GM23338 (cell line): Measurements from ENCODE around the gene HACD3. TPM values are rescaled to one million over a fixed set of nuclear protein-coding genes. Genes with fewer than 3 reads are reported as not detected.

Experiments
- ATAC-seq: fragments of 200-7000 bp; cut with Tn5 transposase; 3 replicates; pipeline ENCODE4 v1.9.1; 2020
- DNase-seq: peaks from one replicate; pipeline ENCODE4 v3.0.0-alpha.2; 2015; ENCODE audit warnings: low spot score
- H2AFZ ChIP-seq: fragments of 200-600 bp; sonication (generic); 2 replicates; pipeline ENCODE4 v1.8.0; 2016; ENCODE audit warnings: antibody characterized with exemption, mild to moderate bottlenecking, moderate library complexity
- H3F3A ChIP-seq: fragments of 200-600 bp; sonication (generic); replicated peaks from 2 replicates; pipeline ENCODE4 v1.8.0; 2017; ENCODE audit warnings: antibody characterized with exemption, mixed run types, low read depth
- H3K27ac ChIP-seq: fragments of 200-600 bp; sonication (generic); 2 replicates; pipeline ENCODE4 v1.6.1; 2016; ENCODE audit warnings: low read depth
- H3K27me3 ChIP-seq: fragments of 200-600 bp; sonication (generic); 2 replicates; pipeline ENCODE4 v1.8.0; 2016; ENCODE audit warnings: mild to moderate bottlenecking, mixed run types, moderate library complexity; ENCODE audit not compliant: insufficient read depth
- H3K36me3 ChIP-seq: fragments of 200-600 bp; sonication (generic); 2 replicates; pipeline ENCODE4 v1.8.0; 2016; ENCODE audit warnings: mild to moderate bottlenecking; ENCODE audit not compliant: insufficient read depth
- H3K4me1 ChIP-seq: fragments of 200-600 bp; sonication (generic); 2 replicates; pipeline ENCODE4 v1.8.0; 2016; ENCODE audit warnings: mild to moderate bottlenecking, moderate library complexity; ENCODE audit not compliant: insufficient read depth
- H3K4me2 ChIP-seq: fragments of 200-600 bp; sonication (generic); 2 replicates; pipeline ENCODE4 v1.7.1; 2017; ENCODE audit warnings: mixed run types
- H3K4me3 ChIP-seq: fragments of 200-600 bp; sonication (generic); 2 replicates; pipeline ENCODE4 v1.6.1; 2016; ENCODE audit warnings: mixed run types
- H3K79me2 ChIP-seq: fragments of 200-600 bp; sonication (generic); replicated peaks from 2 replicates; pipeline ENCODE4 v1.8.0; 2017; ENCODE audit warnings: mild to moderate bottlenecking; ENCODE audit not compliant: insufficient read depth
- H3K9me2 ChIP-seq: fragments of 200-600 bp; sonication (generic); 2 replicates; pipeline ENCODE4 v1.8.0; 2017; ENCODE audit not compliant: insufficient read depth
- H4K20me1 ChIP-seq: fragments of 200-600 bp; sonication (generic); replicated peaks from 2 replicates; pipeline ENCODE4 v1.8.0; 2017; ENCODE audit warnings: mild to moderate bottlenecking; ENCODE audit not compliant: insufficient read depth
- H3K27ac Mint-ChIP-seq: 2 replicates; pipeline ENCODE4 v1.8.0; 2020; ENCODE audit warnings: inconsistent platforms, mild to moderate bottlenecking, moderate library complexity, mixed read lengths
- H3K27me3 Mint-ChIP-seq: 3 replicates; pipeline ENCODE4 v1.8.0; 2022; ENCODE audit warnings: low read depth, mild to moderate bottlenecking, moderate library complexity, mixed read lengths, inconsistent platforms; ENCODE audit not compliant: insufficient read depth, poor library complexity
- H3K36me3 Mint-ChIP-seq: 3 replicates; pipeline ENCODE4 v1.8.0; 2021; ENCODE audit warnings: low read depth, mild to moderate bottlenecking, inconsistent platforms, moderate library complexity, mixed read lengths
- H3K4me1 Mint-ChIP-seq: 3 replicates; pipeline ENCODE4 v1.8.0; 2020; ENCODE audit warnings: mild to moderate bottlenecking, inconsistent platforms, mixed read lengths
- H3K4me3 Mint-ChIP-seq: 3 replicates; pipeline ENCODE4 v1.8.0; 2021; ENCODE audit warnings: moderate library complexity, mild to moderate bottlenecking, inconsistent platforms, mixed read lengths
- H3K9me3 Mint-ChIP-seq: 3 replicates; pipeline ENCODE4 v1.8.0; 2020; ENCODE audit warnings: moderate library complexity, mild to moderate bottlenecking, inconsistent platforms, mixed read lengths
- CREB1 ChIP-seq: fragments of 250-450 bp; sonication (Bioruptor Pico); IDR thresholded peaks from 2 replicates; pipeline ENCODE4 v1.5.0; 2020; ENCODE audit warnings: low read depth, mild to moderate bottlenecking, moderate library complexity
- CTCF ChIP-seq, 2 experiments: fragments of 200-600 bp in 1 of 2; sonication (generic) in 1 of 2; conservative IDR thresholded peaks; 2 replicates each; pipeline versions ENCODE4 v1.5.1 to v1.6.1; 2016 to 2017; ENCODE audit warnings: antibody characterized with exemption in 2 of 2, low read depth in 2 of 2, mild to moderate bottlenecking in 2 of 2, moderate library complexity in 1 of 2
- ETS1 ChIP-seq: IDR thresholded peaks from 2 replicates; pipeline ENCODE4 v1.6.1; 2016; ENCODE audit warnings: antibody characterized with exemption
- EZH2 ChIP-seq: fragments of 200-600 bp; sonication (generic); IDR thresholded peaks from one replicate; pipeline ENCODE4 v1.8.0; 2017; ENCODE audit warnings: antibody characterized with exemption, mild to moderate bottlenecking, low read depth; ENCODE audit not compliant: unreplicated experiment
- EZH2phosphoT487 ChIP-seq: fragments of 200-600 bp; sonication (generic); IDR thresholded peaks from one replicate; pipeline ENCODE4 v1.8.1; 2018; ENCODE audit warnings: antibody characterized with exemption; ENCODE audit not compliant: unreplicated experiment
- NANOG ChIP-seq: IDR thresholded peaks from 2 replicates; pipeline ENCODE4 v1.6.1; 2016; ENCODE audit warnings: antibody characterized with exemption, borderline replicate concordance
- POLR2AphosphoS5 ChIP-seq: IDR thresholded peaks from 2 replicates; pipeline ENCODE4 v1.6.1; 2016; ENCODE audit warnings: antibody characterized with exemption, low read depth
- STAT1 ChIP-seq: IDR thresholded peaks from one replicate; pipeline ENCODE4 v1.6.1; 2016; ENCODE audit warnings: antibody characterized with exemption; ENCODE audit not compliant: unreplicated experiment
- ZNF114 ChIP-seq: fragments of 250-450 bp; sonication (Bioruptor Pico); IDR thresholded peaks from 2 replicates; pipeline ENCODE4 v1.5.0; 2020; ENCODE audit warnings: mild to moderate bottlenecking, moderate library complexity
- ZNF331 ChIP-seq: fragments of 250-450 bp; sonication (Bioruptor Pico); IDR thresholded peaks from 2 replicates; pipeline ENCODE4 v1.5.0; 2020; ENCODE audit warnings: low read depth, mild to moderate bottlenecking, moderate library complexity
- ZNF462 ChIP-seq: fragments of 250-450 bp; sonication (Bioruptor Pico); IDR thresholded peaks from 2 replicates; pipeline ENCODE4 v1.5.0; 2020; ENCODE audit warnings: mild to moderate bottlenecking, moderate library complexity
- long read RNA-seq: library from polyadenylated mRNA; unstranded; transcript quantifications from one replicate; pipeline ENCODE4 v2.0.0, GENCODE V29; 2020; ENCODE audit not compliant: unreplicated experiment
- polyA plus RNA-seq: library from polyadenylated mRNA; unstranded; fragments of >200 nt; fragmentation: Nextera tagmentation; extraction: Ambion mirVana; gene quantifications from 2 replicates; pipeline ENCODE4 v1.2.1, GENCODE V29; 2016
- total RNA-seq: library from RNA; depleted of rRNA; stranded (reverse); fragments of >200 nt; shearing (Covaris generic); gene quantifications from 2 replicates; pipeline ENCODE4 v1.2.3, GENCODE V29; 2014; rRNA removed

Gene HACD3
- total RNA-seq: 128 and 131 TPM in 2 replicates
- 115 and 123 TPM in 2 replicates for polyA plus RNA-seq
- long read RNA-seq, transcript HACD3-201 (11 exons, 3,228 nt): major isoform, 177 of 200 reads
- long read RNA-seq, partial matches to known transcripts: 6 of 200 reads
- long read RNA-seq, other reads (novel, unspliced or antisense): 15 of 200 reads

- Histone ChIP-seq H3F3A (peaks cover 12% of the 10 kb centered on the region), H2AFZ (peak within 1 kb of the TSS; percentile 94), H3K4me2 (peak within 1 kb of the TSS; percentile 92), H3K4me3 (peak within 1 kb of the TSS; percentile 90), H3K79me2 (peaks cover 45% of the 10 kb centered on the region), H3K4me1 (peaks cover 28% of the 10 kb centered on the region), H4K20me1 (peaks cover 39% of the 10 kb centered on the region), H3K36me3 (no peaks in the 10 kb centered on the region), H3K9me2 (no peaks in the 10 kb centered on the region), H3K27ac (peak within 1 kb of the TSS; percentile 86; the same call in 1 of the 2 replicates), H3K27me3 (no peaks in the 10 kb centered on the region)
- H3K27me3 Mint-ChIP-seq: peaks cover 10% of the 10 kb centered on the region
- H3K9me3 Mint-ChIP-seq: no peaks in the 10 kb centered on the region; the same call in 2 of the 3 replicates
- no peaks in the 10 kb centered on the region for H3K36me3 Mint-ChIP-seq
- DNase-seq (peak; percentile 92), ATAC-seq (peak; percentile 92)
- H3K27ac Mint-ChIP-seq: peak within 1 kb of the TSS; percentile 96
- peaks cover 34% of the 10 kb centered on the region for H3K4me1 Mint-ChIP-seq
- TF ChIP-seq POLR2AphosphoS5: peak; percentile 75
- TF ChIP-seq NANOG: no peak
- peak within 1 kb of the TSS; percentile 84 for H3K4me3 Mint-ChIP-seq
Observed at GRCh38 chr15:65530318-65531111, at the start of gene HACD3. Gene HACD3 (plus strand): TSS chr15:65530463. CDS start chr15:65530632, 169 bp downstream.

GRCh38 chr15:65484876-65485275 lies 45.4 kb upstream of the HACD3 start:
- Histone ChIP-seq H3K4me3 (no peak overlapping the region), H3K79me2 (no peaks in the 10 kb centered on the region), H3K4me1 (no peaks in the 10 kb centered on the region), H3K27ac (no peak overlapping the region), H3K27me3 (no peaks in the 10 kb centered on the region), H4K20me1 (peaks cover 4% of the 10 kb centered on the region; the same call in 1 of the 2 replicates), H3K4me2 (no peak overlapping the region), H2AFZ (no peak overlapping the region), H3F3A (no peaks in the 10 kb centered on the region), H3K9me2 (no peaks in the 10 kb centered on the region), H3K36me3 (peaks cover 30% of the 10 kb centered on the region)
- Mint-ChIP-seq H3K36me3 (peaks cover 64% of the 10 kb centered on the region), H3K27me3 (no peaks in the 10 kb centered on the region), H3K9me3 (no peaks in the 10 kb centered on the region; the same call in 2 of the 3 replicates), H3K4me1 (no peaks in the 10 kb centered on the region), H3K4me3 (no peak overlapping the region), H3K27ac (no peak overlapping the region)
- ATAC-seq: no peak
- no peak for DNase-seq
- TF ChIP-seq CREB1 (CRISPR knock-in tag) (no peak), ZNF331 (CRISPR knock-in tag) (no peak), ETS1 (no peak), POLR2AphosphoS5 (no peak), EZH2phosphoT487 (no peak), ZNF114 (no peak), NANOG (no peak), STAT1 (no peak), EZH2 (no peak), CTCF (conservative IDR thresholded peaks at IDR 0.05; ENCODE audit: low read depth in 2 of 2) (no peak), ZNF462 (no peak)
